CD14-positive monocyte (primary cell): ENCODE measurements around the gene MRPS24. TPM values are rescaled to one million over a fixed set of nuclear protein-coding genes. Genes with fewer than 3 reads are reported as not detected.

Source experiments
- DNase-seq, 3 donors: peaks; one replicate each; pipeline ENCODE4 v3.0.0-alpha.2; 2011 to 2022
- H2AFZ ChIP-seq: 2 replicates; pipeline ENCODE4 v1.6.0; 2012; ENCODE audit warnings: mild to moderate bottlenecking, low read depth, low read length, inconsistent platforms; ENCODE audit not compliant: insufficient read depth, poor library complexity, severe bottlenecking
- H3K27ac ChIP-seq, 2 donors: 1 replicate in 1 of 2; 2 replicates in 1 of 2; pipeline ENCODE4 v1.5.1; 2012 to 2013; ENCODE audit warnings: low read length in 2 of 2, control low read depth in 1 of 2, inconsistent platforms in 1 of 2, low read depth in 1 of 2, mild to moderate bottlenecking in 1 of 2
- H3K27me3 ChIP-seq, 2 donors: one replicate each; pipeline versions ENCODE4 v1.6.0 to v1.6.1; 2011 to 2013; ENCODE audit warnings: low read length in 2 of 2; ENCODE audit not compliant: control insufficient read depth in 2 of 2, insufficient read depth in 2 of 2
- H3K36me3 ChIP-seq, 2 donors: replicated peaks in 1 of 2; 1 replicate in 1 of 2; 2 replicates in 1 of 2; pipeline versions ENCODE4 v1.5.1 to v1.6.1; 2012 to 2013; ENCODE audit warnings: low read length in 2 of 2, control low read depth in 1 of 2, inconsistent platforms in 1 of 2, mild to moderate bottlenecking in 1 of 2; ENCODE audit not compliant: insufficient read depth in 2 of 2, control insufficient read depth in 1 of 2
- H3K4me1 ChIP-seq, 2 donors: 1 replicate in 1 of 2; 2 replicates in 1 of 2; pipeline versions ENCODE4 v1.5.1 to v1.6.1; 2012 to 2013; ENCODE audit warnings: low read length in 2 of 2, control low read depth in 1 of 2, inconsistent platforms in 1 of 2, mild to moderate bottlenecking in 1 of 2, moderate library complexity in 1 of 2; ENCODE audit not compliant: insufficient read depth in 2 of 2, control insufficient read depth in 1 of 2
- H3K4me2 ChIP-seq: replicated peaks from 2 replicates; pipeline ENCODE3; 2012; ENCODE audit warnings: low read length, moderate library complexity, mild to moderate bottlenecking; ENCODE audit not compliant: poor library complexity, severe bottlenecking; ENCODE audit errors: extremely low read depth
- H3K4me3 ChIP-seq, 3 experiments: fragments of 200-600 bp in 1 of 3; sonication (generic) in 1 of 3; replicated peaks in 1 of 3; 1 replicate in 2 of 3; 2 replicates in 1 of 3; pipeline ENCODE4 v1.5.1; 2011 to 2013; ENCODE audit warnings: low read length in 3 of 3, mild to moderate bottlenecking in 3 of 3, control low read depth in 2 of 3, low read depth in 2 of 3, inconsistent platforms in 1 of 3, moderate library complexity in 1 of 3
- H3K79me2 ChIP-seq: 2 replicates; pipeline ENCODE4 v1.6.0; 2012; ENCODE audit warnings: mild to moderate bottlenecking, control low read depth, inconsistent platforms, low read length, moderate library complexity; ENCODE audit not compliant: insufficient read depth
- H3K9ac ChIP-seq: 2 replicates; pipeline ENCODE4 v1.6.0; 2017; ENCODE audit warnings: low read length, mild to moderate bottlenecking; ENCODE audit not compliant: insufficient read depth, poor library complexity, severe bottlenecking
- H3K9me3 ChIP-seq, 2 donors: replicated peaks in 1 of 2; 1 replicate in 1 of 2; 2 replicates in 1 of 2; pipeline versions ENCODE4 v1.5.1 to v1.6.1; 2012 to 2013; ENCODE audit warnings: low read length in 2 of 2, control low read depth in 1 of 2; ENCODE audit not compliant: control insufficient read depth in 1 of 2, insufficient read depth in 1 of 2
- H4K20me1 ChIP-seq: 2 replicates; pipeline ENCODE4 v1.6.0; 2012; ENCODE audit warnings: mild to moderate bottlenecking, low read length, control low read depth, moderate library complexity; ENCODE audit not compliant: insufficient read depth
- H3K27ac Mint-ChIP-seq, 7 donors: one replicate each; pipeline ENCODE4 v1.8.0; 2020; ENCODE audit warnings: mild to moderate bottlenecking in 7 of 7, mixed read lengths in 7 of 7, moderate library complexity in 6 of 7, inconsistent platforms in 2 of 7
- H3K27me3 Mint-ChIP-seq, 3 donors: one replicate each; pipeline ENCODE4 v1.8.0; 2021 to 2022; ENCODE audit warnings: low read depth in 3 of 3, mild to moderate bottlenecking in 3 of 3, mixed read lengths in 3 of 3, moderate library complexity in 3 of 3, inconsistent platforms in 1 of 3
- H3K36me3 Mint-ChIP-seq, 2 donors: one replicate each; pipeline ENCODE4 v1.8.0; 2020; ENCODE audit warnings: mixed read lengths in 2 of 2, inconsistent platforms in 1 of 2, mild to moderate bottlenecking in 1 of 2
- H3K4me1 Mint-ChIP-seq: one replicate; pipeline ENCODE4 v1.8.0; 2020; ENCODE audit warnings: mild to moderate bottlenecking, mixed read lengths
- H3K4me3 Mint-ChIP-seq, 2 donors: one replicate each; pipeline ENCODE4 v1.8.0; 2020; ENCODE audit warnings: mild to moderate bottlenecking in 2 of 2, mixed read lengths in 2 of 2, moderate library complexity in 1 of 2
- H3K9me3 Mint-ChIP-seq, 7 donors: one replicate each; pipeline ENCODE4 v1.8.0; 2020 to 2022; ENCODE audit warnings: mixed read lengths in 7 of 7, mild to moderate bottlenecking in 6 of 7, moderate library complexity in 6 of 7, inconsistent platforms in 2 of 7
- CTCF ChIP-seq: fragments of 200-600 bp; IDR thresholded peaks from one replicate; pipeline ENCODE4 v1.8.0; 2022; ENCODE audit warnings: antibody characterized with exemption, mild to moderate bottlenecking
- WGBS: methylation state at CpG from one replicate; pipeline ENCODE4 v1.1.5; 2013; ENCODE audit warnings: missing lambda C conversion rate; ENCODE audit not compliant: insufficient coverage; 5-methylcytosine and 5-hydroxymethylcytosine counted together
- intact Hi-C, 2 donors: fragments of 100-400 bp; cut with micrococcal nuclease; formaldehyde crosslinking; loops; one replicate each; pipeline versions ENCODE4 v1.15.0 to v1.15.1; 2023
- polyA plus RNA-seq, 3 donors: library from polyadenylated mRNA; depleted of rRNA in 1 of 3; unstranded in 2 of 3; stranded (reverse) in 1 of 3; fragments of 300-500 nt in 2 of 3; fragments of >200 nt in 1 of 3; fragmentation: Illumina TruSeq in 2 of 3; gene quantifications; 1 replicate in 2 of 3; 2 replicates in 1 of 3; pipeline ENCODE4 v1.2.3, GENCODE V29; 2012 to 2021

Gene MRPS24
- polyA plus RNA-seq, 3 donors = 79.2 to 112 (median 112) TPM

GRCh38 chr7:43891069-43891955, 22.0 kb upstream of the MRPS24 start:
- Histone ChIP-seq H3K36me3 (peaks cover 0 to 2% of the 10 kb centered on the region in 2 donors), H3K27ac (no peak overlapping the region), H3K4me3 (no peak overlapping the region), H3K27me3 (no peaks in the 10 kb centered on the region), H3K9me3 (no peaks in the 10 kb centered on the region), H3K9ac (no peak overlapping the region), H2AFZ (no peak overlapping the region), H3K4me1 (peaks cover 0 to 3% of the 10 kb centered on the region in 2 donors), H3K4me2 (no peak overlapping the region), H4K20me1 (peaks cover 3% of the 10 kb centered on the region), H3K79me2 (peaks cover 18% of the 10 kb centered on the region)
- Mint-ChIP-seq H3K36me3 (peaks cover 22 to 30% of the 10 kb centered on the region in 2 donors), H3K27ac (peak overlapping the region in 1 of 7 donors; percentile 33), H3K4me1 (peaks cover 23% of the 10 kb centered on the region), H3K9me3 (peaks cover 0 to 5% (median 1%) of the 10 kb centered on the region in 7 donors), H3K27me3 (no peaks in the 10 kb centered on the region), H3K4me3 (no peak overlapping the region)
- DNase-seq = no peak
- intact Hi-C loops = no loop called here
- WGBS = 92% methylated on average over 11 of the region's 12 CpGs
- no peak for TF ChIP-seq CTCF

- DNase-seq = no peak
- Histone ChIP-seq H3K9me3 (no peaks in the 10 kb centered on the region), H3K79me2 (peaks cover 17% of the 10 kb centered on the region), H3K9ac (no peak overlapping the region), H2AFZ (no peak overlapping the region), H3K27ac (no peak overlapping the region), H3K4me1 (peaks cover 0 to 3% of the 10 kb centered on the region in 2 donors), H3K4me3 (no peak overlapping the region), H3K4me2 (no peak overlapping the region), H3K36me3 (peaks cover 5 to 10% of the 10 kb centered on the region in 2 donors), H4K20me1 (peaks cover 3% of the 10 kb centered on the region), H3K27me3 (no peaks in the 10 kb centered on the region)
- Mint-ChIP-seq H3K36me3 (peaks cover 20 to 27% of the 10 kb centered on the region in 2 donors), H3K27me3 (no peaks in the 10 kb centered on the region), H3K27ac (peak overlapping the region in 1 of 7 donors; percentile 33), H3K9me3 (peaks cover 0 to 1% (median 0%) of the 10 kb centered on the region in 7 donors), H3K4me3 (peak overlapping the region in 1 of 2 donors; percentile 31), H3K4me1 (peaks cover 18% of the 10 kb centered on the region)
- WGBS = 100% methylated on average over 6 of the region's 6 CpGs
- intact Hi-C loops = no loop called here
- TF ChIP-seq CTCF = no peak
Observed at GRCh38 chr7:43890468-43890867, 21.2 kb upstream of the MRPS24 start.
